ENCODE data around the gene CCT3. TPM values are rescaled to one million over a fixed set of nuclear protein-coding genes. Genes with fewer than 3 reads are reported as not detected.

CCT3 gene
- total and polyA plus RNA-seq, 12 donors = 108 to 505 (median 258) TPM

DNA sequence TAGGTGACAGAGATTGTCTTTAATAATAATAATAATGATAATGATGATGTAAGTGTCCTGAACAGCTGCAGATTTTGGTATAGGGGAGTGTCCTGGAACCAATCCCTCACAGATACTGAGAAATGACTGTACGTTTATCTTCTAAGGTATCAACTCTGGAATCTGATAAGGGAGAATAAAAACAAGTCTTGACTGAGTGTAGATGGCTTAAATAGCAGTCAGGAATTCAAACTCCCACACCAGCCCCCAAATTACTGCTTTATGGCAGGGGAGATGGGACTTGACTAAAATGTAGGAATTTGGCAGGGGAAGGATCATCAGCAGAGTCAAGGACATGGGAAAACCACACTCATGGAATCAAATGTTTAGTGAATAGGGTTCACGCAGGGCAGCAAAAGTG is 32.9 kb downstream of the CCT3 start:
- no peak overlapping the region for H3K27ac ChIP-seq
- WGBS, 4 donors = 45 to 60% (median 54%) methylated on average over 2 of the region's 2 CpGs
- peaks cover 0 to 30% of the 10 kb centered on the region in 2 donors for H3K36me3 ChIP-seq (replicated peaks in 1 of 2)
- intact Hi-C loops (cut with DNase I) = no loop called here
- TF ChIP-seq POLR2A (IDR thresholded peaks at IDR 0.05) = no peak
- TF ChIP-seq, protein P1, sequence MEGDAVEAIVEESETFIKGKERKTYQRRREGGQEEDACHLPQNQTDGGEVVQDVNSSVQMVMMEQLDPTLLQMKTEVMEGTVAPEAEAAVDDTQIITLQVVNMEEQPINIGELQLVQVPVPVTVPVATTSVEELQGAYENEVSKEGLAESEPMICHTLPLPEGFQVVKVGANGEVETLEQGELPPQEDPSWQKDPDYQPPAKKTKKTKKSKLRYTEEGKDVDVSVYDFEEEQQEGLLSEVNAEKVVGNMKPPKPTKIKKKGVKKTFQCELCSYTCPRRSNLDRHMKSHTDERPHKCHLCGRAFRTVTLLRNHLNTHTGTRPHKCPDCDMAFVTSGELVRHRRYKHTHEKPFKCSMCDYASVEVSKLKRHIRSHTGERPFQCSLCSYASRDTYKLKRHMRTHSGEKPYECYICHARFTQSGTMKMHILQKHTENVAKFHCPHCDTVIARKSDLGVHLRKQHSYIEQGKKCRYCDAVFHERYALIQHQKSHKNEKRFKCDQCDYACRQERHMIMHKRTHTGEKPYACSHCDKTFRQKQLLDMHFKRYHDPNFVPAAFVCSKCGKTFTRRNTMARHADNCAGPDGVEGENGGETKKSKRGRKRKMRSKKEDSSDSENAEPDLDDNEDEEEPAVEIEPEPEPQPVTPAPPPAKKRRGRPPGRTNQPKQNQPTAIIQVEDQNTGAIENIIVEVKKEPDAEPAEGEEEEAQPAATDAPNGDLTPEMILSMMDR (IDR thresholded peaks at IDR 0.05) = no peak
- H3K27me3 ChIP-seq = no peaks in the 10 kb centered on the region
- H3K9me3 ChIP-seq (replicated peaks in 1 of 3) = no peaks in the 10 kb centered on the region
- H3K4me3 ChIP-seq = no peak overlapping the region
- peaks cover 16 to 17% of the 10 kb centered on the region in 2 donors for H3K4me1 ChIP-seq (replicated peaks in 1 of 2)
- no peak for DNase-seq

DNA sequence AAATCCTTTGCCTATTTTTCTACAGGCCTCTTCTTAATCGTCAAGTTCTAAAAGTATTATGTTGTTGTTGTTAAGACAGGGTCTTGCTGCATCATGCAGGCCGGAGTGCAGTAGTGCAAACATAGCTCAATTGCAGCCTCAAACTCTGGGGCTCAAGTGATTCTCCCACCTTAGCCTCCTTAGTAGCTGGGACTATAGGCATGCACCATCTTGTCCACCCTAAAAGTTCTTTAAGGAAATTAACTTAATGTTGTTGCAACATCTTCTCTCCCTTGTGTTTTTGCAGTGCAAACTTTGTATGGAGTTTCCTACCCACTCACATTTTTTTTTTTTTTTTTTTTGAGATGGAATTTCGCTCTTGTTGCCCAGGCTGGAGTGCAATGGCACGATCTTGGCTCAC is 34.9 kb downstream of the CCT3 start:
- H3K4me3 ChIP-seq = no peak overlapping the region
- intact Hi-C loops (cut with DNase I) = no loop called here
- WGBS, 4 donors = 90 to 99% (median 97%) methylated on average over 3 to 4 of the region's 4 CpGs
- TF ChIP-seq POLR2A (IDR thresholded peaks at IDR 0.05) = no peak
- TF ChIP-seq, protein P1 (IDR thresholded peaks at IDR 0.05) = no peak
- H3K27me3 ChIP-seq = no peaks in the 10 kb centered on the region
- peaks cover 4 to 6% of the 10 kb centered on the region in 2 donors for H3K4me1 ChIP-seq (replicated peaks in 1 of 2)
- DNase-seq = no peak
- peaks cover 0 to 11% of the 10 kb centered on the region in 2 donors for H3K36me3 ChIP-seq (replicated peaks in 1 of 2)
- no peaks in the 10 kb centered on the region for H3K9me3 ChIP-seq (replicated peaks in 1 of 3)
- no peak overlapping the region for H3K27ac ChIP-seq

DNA sequence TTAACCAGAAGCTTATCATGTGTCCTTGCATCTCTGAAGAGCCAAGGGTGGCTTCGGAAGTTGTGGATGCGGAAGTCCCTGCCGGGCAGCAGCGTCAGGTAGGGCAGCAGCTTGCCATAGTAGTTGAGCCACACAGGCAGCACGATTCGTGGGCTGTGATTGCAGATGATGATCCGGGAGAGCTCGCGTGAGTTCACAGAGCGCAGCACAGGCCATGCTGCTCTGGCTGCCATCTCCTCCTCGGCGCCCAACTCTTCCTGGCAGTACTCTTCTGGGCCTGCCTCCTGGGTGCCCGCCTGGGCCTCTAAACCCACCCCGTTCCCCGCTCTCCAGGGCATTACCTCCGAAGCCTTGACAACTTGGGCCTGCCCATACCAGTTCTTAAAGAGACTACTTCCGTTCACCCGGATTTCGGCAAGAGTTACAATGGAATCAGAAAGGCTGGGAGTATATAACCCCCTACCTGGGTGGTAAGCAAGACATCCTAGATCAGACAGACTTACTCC is 39.2 kb downstream of the CCT3 start, which contains the start of gene VHLL:
TSS of gene VHLL (minus strand) at position 456 of the 506 bp plus-strand sequence. CDS start at position 338, 118 bp downstream.
- Histone ChIP-seq H3K4me1 (replicated peaks in 1 of 2) (peaks cover 14 to 18% of the 10 kb centered on the region in 2 donors), H3K27me3 (no peaks in the 10 kb centered on the region), H3K9me3 (replicated peaks in 1 of 3) (no peaks in the 10 kb centered on the region), H3K27ac (no peak within 1 kb of the TSS), H3K36me3 (replicated peaks in 1 of 2) (peaks cover 0 to 2% of the 10 kb centered on the region in 2 donors), H3K4me3 (no peak within 1 kb of the TSS)
- 86 to 90% (median 89%) methylated on average over 14 to 19 of the region's 19 CpGs for WGBS, 4 donors
- intact Hi-C loops (cut with DNase I) = no loop called here
- TF ChIP-seq, protein P1 (IDR thresholded peaks at IDR 0.05) = no peak
- no peak for TF ChIP-seq POLR2A (IDR thresholded peaks at IDR 0.05)
- DNase-seq = no peak

DNA sequence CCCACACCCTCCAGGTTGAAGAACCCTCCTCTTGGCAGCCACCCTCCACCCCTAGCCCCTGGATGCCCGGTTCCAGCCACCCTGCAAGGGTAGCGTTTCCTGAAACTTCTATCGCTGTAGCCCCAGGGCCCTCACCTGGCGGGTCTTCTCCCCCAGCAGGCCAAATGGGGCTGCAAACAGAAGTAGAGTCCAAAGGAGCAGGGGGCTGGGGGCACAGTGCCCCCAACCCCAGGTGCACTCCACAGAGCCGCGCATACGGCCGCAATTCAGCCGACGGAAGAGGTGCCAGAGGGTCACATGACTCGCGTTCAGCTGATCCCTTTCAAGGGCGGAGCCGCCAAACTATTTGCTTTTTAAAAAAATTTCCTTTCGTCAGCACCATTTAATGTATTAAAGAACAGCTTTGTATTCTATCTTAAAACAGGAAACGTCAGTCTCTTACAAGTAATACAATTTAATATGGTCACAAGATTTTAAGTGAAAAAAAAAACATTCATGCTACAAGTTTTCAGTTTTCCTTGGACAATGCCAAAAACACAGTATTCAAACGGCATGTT is 42.6 kb downstream of the CCT3 start, which contains the start of gene GLMP:
TSS of gene GLMP (minus strand) at position 289 of the 557 bp plus-strand sequence. CDS start at position 255, 34 bp downstream.
- DNase-seq = peak; percentile 63 to 81 (median 75)
- 0 to 2% (median 1%) methylated on average over 12 to 17 of the region's 17 CpGs for WGBS, 4 donors
- Histone ChIP-seq H3K27ac (peak within 1 kb of the TSS in 4 of 5 donors; percentile 7 to 75 (median 64)), H3K9me3 (replicated peaks in 1 of 3) (no peaks in the 10 kb centered on the region), H3K36me3 (replicated peaks in 1 of 2) (peaks cover 0 to 14% of the 10 kb centered on the region in 2 donors), H3K4me1 (replicated peaks in 1 of 2) (peaks cover 22 to 36% of the 10 kb centered on the region in 2 donors), H3K4me3 (peak within 1 kb of the TSS; percentile 30 to 90 (median 70)), H3K27me3 (no peaks in the 10 kb centered on the region)
- intact Hi-C loops (cut with DNase I) = no loop called here
- no peak for TF ChIP-seq POLR2A (IDR thresholded peaks at IDR 0.05)
- TF ChIP-seq, protein P1 (IDR thresholded peaks at IDR 0.05) = no peak

All from adrenal gland (tissue), 12 donors.